ENCODE data around the gene NPAS3. TPM values are rescaled to one million over a fixed set of nuclear protein-coding genes. Genes with fewer than 3 reads are reported as not detected.
A peak's percentile ranks its signal among the peaks of the same experiment; 100 is the strongest.

NPAS3 gene
- total and polyA plus RNA-seq, 2 donors (not counting 3 experiments of a cell fraction or from before 2014, with no cell fraction given), result 0.10 to 0.13 TPM

- no peaks in the 10 kb centered on the region for H3K9me1 ChIP-seq (replicated peaks; ENCODE audit: control insufficient read depth, extremely low read depth, insufficient read depth, low read length)
- no TSS peak for BruUV-seq (replicated peaks)
- TF ChIP-seq MAX (IDR thresholded peaks at IDR 0.05; ENCODE audit: insufficient read depth, insufficient read length) (no peak), MYC (IDR thresholded peaks at IDR 0.05; ENCODE audit: low read depth, low read length) (no peak)
- no peaks in the 10 kb centered on the region for H3K79me2 ChIP-seq (ENCODE audit: control insufficient read depth, insufficient read depth, low read length)
- no peaks in the 10 kb centered on the region for H4K20me1 ChIP-seq (replicated peaks; ENCODE audit: control insufficient read depth, extremely low read depth, insufficient read depth, low read length)
- H3K4me3 ChIP-seq (replicated peaks in 1 of 3; ENCODE audit: insufficient read depth in 1 of 3, low read depth in 1 of 3, low read length in 3 of 3), result no peak overlapping the region
- H3K9me3 ChIP-seq (replicated peaks; ENCODE audit: control insufficient read depth, insufficient read depth, low read length), result no peaks in the 10 kb centered on the region
- DNase-seq (ENCODE audit: low read depth, low spot score) (no peak), FAIRE-seq (no peak)
- H3K4me2 ChIP-seq (ENCODE audit: insufficient read depth, low read length), result no peak overlapping the region
- peak overlapping the region; percentile 66 for H2AFZ ChIP-seq (ENCODE audit: low read depth, low read length)
- H3K4me1 ChIP-seq (ENCODE audit: control insufficient read depth, extremely low read depth, insufficient read depth, low read length), result peaks cover 9% of the 10 kb centered on the region
- no peaks in the 10 kb centered on the region for H3K27me3 ChIP-seq (ENCODE audit: control insufficient read depth in 2 of 2, insufficient read depth in 2 of 2, low read length in 2 of 2)
- ChIA-PET POLR2A (no interaction called here), CTCF (interaction anchor here (1.1 to 2.3 kb wide), 3 partner anchors 9 to 210 kb away, joined by 3 to 7 read pairs (median 6); no protein-coding TSS in a partner anchor)
- H3K9ac ChIP-seq (replicated peaks; ENCODE audit: extremely low read depth, insufficient read depth, low read length), result no peak overlapping the region
- intact Hi-C loops (cut with micrococcal nuclease) (no loop called here), dilution Hi-C loops (cut with MboI; ENCODE audit: extremely low pct_ligation_motif_present, low sequenced_read_pairs) (no loop called here)
- no peaks in the 10 kb centered on the region for H3K36me3 ChIP-seq (ENCODE audit: control insufficient read depth in 2 of 2, extremely low read depth in 1 of 2, insufficient read depth in 2 of 2, low read length in 2 of 2)
- no peak overlapping the region for H3K27ac ChIP-seq (ENCODE audit: insufficient read depth, low read depth, low read length)
These were observed 747.0 kb downstream of the NPAS3 start for GRCh38 chr14:33685698-33686097.

DNA sequence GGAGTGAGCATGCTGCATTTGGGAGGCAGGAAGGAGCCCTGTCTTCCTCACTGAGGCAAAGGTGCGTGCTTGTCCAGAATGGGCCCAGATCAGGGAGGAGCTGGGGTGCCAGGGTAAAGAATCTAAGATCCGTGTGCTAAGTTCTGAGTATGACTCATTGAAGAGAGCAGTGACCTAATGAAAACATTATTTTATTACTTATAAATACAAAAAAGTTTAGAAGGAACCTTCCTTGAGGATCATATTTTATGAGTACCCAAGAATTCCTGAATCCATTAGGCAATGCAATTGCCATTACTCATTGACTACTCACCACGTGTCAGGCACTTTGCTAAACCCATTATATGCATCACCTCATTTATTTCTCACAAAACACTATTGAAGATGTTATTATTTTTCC lies 747.5 kb downstream of the NPAS3 start:
- H3K79me2 ChIP-seq (ENCODE audit: control insufficient read depth, insufficient read depth, low read length), result no peaks in the 10 kb centered on the region
- intact Hi-C loops (cut with micrococcal nuclease), result no loop called here
- CTCF ChIA-PET, result interaction anchor here (1.1 to 2.3 kb wide), 3 partner anchors 10 to 210 kb away, joined by 3 to 7 read pairs (median 6); no protein-coding TSS in a partner anchor
- H3K9me3 ChIP-seq (replicated peaks; ENCODE audit: control insufficient read depth, insufficient read depth, low read length), result no peaks in the 10 kb centered on the region
- DNase-seq (ENCODE audit: low read depth, low spot score) (peak; percentile 41), FAIRE-seq (peak; percentile 50)
- H3K27ac ChIP-seq (ENCODE audit: insufficient read depth, low read depth, low read length), result peak overlapping the region; percentile 50
- no peak overlapping the region for H3K4me3 ChIP-seq (replicated peaks in 1 of 3; ENCODE audit: insufficient read depth in 1 of 3, low read depth in 1 of 3, low read length in 3 of 3)
- POLR2A ChIA-PET, result no interaction called here
- H3K9ac ChIP-seq (replicated peaks; ENCODE audit: extremely low read depth, insufficient read depth, low read length), result no peak overlapping the region
- H2AFZ ChIP-seq (ENCODE audit: low read depth, low read length), result peak overlapping the region; percentile 66
- H3K9me1 ChIP-seq (replicated peaks; ENCODE audit: control insufficient read depth, extremely low read depth, insufficient read depth, low read length), result no peaks in the 10 kb centered on the region
- peaks cover 9% of the 10 kb centered on the region for H3K4me1 ChIP-seq (ENCODE audit: control insufficient read depth, extremely low read depth, insufficient read depth, low read length)
- no peaks in the 10 kb centered on the region for H4K20me1 ChIP-seq (replicated peaks; ENCODE audit: control insufficient read depth, extremely low read depth, insufficient read depth, low read length)
- no TSS peak for BruUV-seq (replicated peaks)
- dilution Hi-C loops (cut with MboI; ENCODE audit: extremely low pct_ligation_motif_present, low sequenced_read_pairs), result no loop called here
- H3K27me3 ChIP-seq (ENCODE audit: control insufficient read depth in 2 of 2, insufficient read depth in 2 of 2, low read length in 2 of 2), result no peaks in the 10 kb centered on the region
- TF ChIP-seq MAX (IDR thresholded peaks at IDR 0.05; ENCODE audit: insufficient read depth, insufficient read length) (no peak), EZH2 (IDR thresholded peaks at IDR 0.05; ENCODE audit: borderline replicate concordance, low read depth, low read length, severe bottlenecking) (no peak), GATA2 (IDR thresholded peaks at IDR 0.05; ENCODE audit: insufficient read depth, insufficient read length, low read depth, low read length) (no peak), MYC (IDR thresholded peaks at IDR 0.05; ENCODE audit: low read depth, low read length) (peak; percentile 9), FOS (IDR thresholded peaks at IDR 0.05; ENCODE audit: borderline replicate concordance, insufficient read depth, low read length) (peak; percentile 71), JUN (IDR thresholded peaks at IDR 0.05; ENCODE audit: borderline replicate concordance, insufficient read depth, insufficient read length, low read depth) (peak; percentile 45)
- no peak overlapping the region for H3K4me2 ChIP-seq (ENCODE audit: insufficient read depth, low read length)
- no peaks in the 10 kb centered on the region for H3K36me3 ChIP-seq (ENCODE audit: control insufficient read depth in 2 of 2, extremely low read depth in 1 of 2, insufficient read depth in 2 of 2, low read length in 2 of 2)

All from endothelial cell of umbilical vein (primary cell).